ENCODE data around the gene PAX4. TPM values are rescaled to one million over a fixed set of nuclear protein-coding genes. Genes with fewer than 3 reads are reported as not detected.
A peak's percentile ranks its signal among the peaks of the same experiment; 100 is the strongest.

The PAX4 gene, protein sequence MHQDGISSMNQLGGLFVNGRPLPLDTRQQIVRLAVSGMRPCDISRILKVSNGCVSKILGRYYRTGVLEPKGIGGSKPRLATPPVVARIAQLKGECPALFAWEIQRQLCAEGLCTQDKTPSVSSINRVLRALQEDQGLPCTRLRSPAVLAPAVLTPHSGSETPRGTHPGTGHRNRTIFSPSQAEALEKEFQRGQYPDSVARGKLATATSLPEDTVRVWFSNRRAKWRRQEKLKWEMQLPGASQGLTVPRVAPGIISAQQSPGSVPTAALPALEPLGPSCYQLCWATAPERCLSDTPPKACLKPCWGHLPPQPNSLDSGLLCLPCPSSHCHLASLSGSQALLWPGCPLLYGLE
- not detected for total RNA-seq

GRCh38 chr7:127618042-127618441, at the start of gene PAX4:
Gene PAX4 (minus strand): TSS chr7:127618142. CDS start chr7:127615928, 2,214 bp downstream.
- H3K4me3 Mint-ChIP-seq, result no peak within 1 kb of the TSS
- H3K27me3 Mint-ChIP-seq (ENCODE audit: low read depth), result peaks cover 65% of the 10 kb centered on the region
- no peaks in the 10 kb centered on the region for H3K36me3 Mint-ChIP-seq (ENCODE audit: insufficient read depth in 2 of 2)
- no peaks in the 10 kb centered on the region for H3K9me3 Mint-ChIP-seq
- peaks cover 17% of the 10 kb centered on the region for H3K4me1 Mint-ChIP-seq (ENCODE audit: low read depth)
- no peak within 1 kb of the TSS for H3K27ac Mint-ChIP-seq
- ATAC-seq (replicated peaks in 1 of 2) (no peak), DNase-seq (no peak)

DNA sequence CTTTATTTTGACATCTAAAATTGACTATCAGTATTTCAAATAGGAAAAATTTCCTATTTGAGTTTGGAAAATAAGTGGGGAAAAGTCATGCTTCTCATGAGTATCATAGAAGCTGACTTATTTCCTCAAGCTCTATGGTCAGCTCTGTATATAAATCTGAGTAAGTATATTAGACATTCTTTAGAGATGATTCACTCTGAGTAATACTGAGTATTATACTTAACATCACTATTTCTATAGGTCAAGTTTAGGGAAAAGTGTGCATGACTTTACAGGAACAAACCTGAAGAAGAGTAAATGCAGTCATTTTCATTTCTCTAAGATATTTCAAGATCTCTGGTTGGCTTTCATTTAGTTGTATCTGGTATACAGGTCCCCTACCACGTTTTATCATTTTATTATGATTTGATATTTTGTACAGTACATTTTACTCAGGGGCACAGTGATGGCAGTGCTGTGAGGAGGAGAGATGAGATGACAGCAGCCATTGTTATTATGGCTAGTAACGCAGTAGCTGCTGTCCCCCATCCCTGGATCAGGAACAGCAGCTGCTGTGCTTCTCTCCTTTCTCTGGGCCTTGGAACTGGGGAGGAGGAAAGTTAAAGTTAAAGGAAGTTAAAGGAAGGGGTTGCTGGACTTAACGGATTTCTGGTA, 49.2 kb upstream of the PAX4 start:
- Mint-ChIP-seq H3K4me1 (ENCODE audit: low read depth) (peaks cover 57% of the 10 kb centered on the region), H3K4me3 (peak overlapping the region; percentile 72 to 82), H3K27me3 (ENCODE audit: low read depth) (no peaks in the 10 kb centered on the region), H3K9me3 (no peaks in the 10 kb centered on the region), H3K36me3 (ENCODE audit: insufficient read depth in 2 of 2) (peaks cover 7 to 20% of the 10 kb centered on the region in 2 donors), H3K27ac (peak overlapping the region; percentile 98)
- no peak for DNase-seq
- peak; percentile 68 to 84 for ATAC-seq (replicated peaks in 1 of 2)

GRCh38 chr7:127666602-127667001, 48.7 kb upstream of the PAX4 start:
- Mint-ChIP-seq H3K36me3 (ENCODE audit: insufficient read depth in 2 of 2) (peaks cover 7 to 20% of the 10 kb centered on the region in 2 donors), H3K4me3 (peak overlapping the region; percentile 24 to 82), H3K27me3 (ENCODE audit: low read depth) (no peaks in the 10 kb centered on the region), H3K9me3 (no peaks in the 10 kb centered on the region), H3K27ac (peak overlapping the region; percentile 98), H3K4me1 (ENCODE audit: low read depth) (peaks cover 57% of the 10 kb centered on the region)
- no peak for ATAC-seq (replicated peaks in 1 of 2)
- DNase-seq, result no peak

GRCh38 chr7:127665922-127666321, 48.0 kb upstream of the PAX4 start:
- ATAC-seq (replicated peaks in 1 of 2) (no peak), DNase-seq (no peak)
- H3K9me3 Mint-ChIP-seq, result no peaks in the 10 kb centered on the region
- H3K4me1 Mint-ChIP-seq (ENCODE audit: low read depth), result peaks cover 59% of the 10 kb centered on the region
- H3K27ac Mint-ChIP-seq, result peak overlapping the region; percentile 98
- H3K36me3 Mint-ChIP-seq (ENCODE audit: insufficient read depth in 2 of 2), result peaks cover 7 to 21% of the 10 kb centered on the region in 2 donors
- no peaks in the 10 kb centered on the region for H3K27me3 Mint-ChIP-seq (ENCODE audit: low read depth)
- peak overlapping the region in 1 of 2 donors; percentile 82 for H3K4me3 Mint-ChIP-seq

DNA sequence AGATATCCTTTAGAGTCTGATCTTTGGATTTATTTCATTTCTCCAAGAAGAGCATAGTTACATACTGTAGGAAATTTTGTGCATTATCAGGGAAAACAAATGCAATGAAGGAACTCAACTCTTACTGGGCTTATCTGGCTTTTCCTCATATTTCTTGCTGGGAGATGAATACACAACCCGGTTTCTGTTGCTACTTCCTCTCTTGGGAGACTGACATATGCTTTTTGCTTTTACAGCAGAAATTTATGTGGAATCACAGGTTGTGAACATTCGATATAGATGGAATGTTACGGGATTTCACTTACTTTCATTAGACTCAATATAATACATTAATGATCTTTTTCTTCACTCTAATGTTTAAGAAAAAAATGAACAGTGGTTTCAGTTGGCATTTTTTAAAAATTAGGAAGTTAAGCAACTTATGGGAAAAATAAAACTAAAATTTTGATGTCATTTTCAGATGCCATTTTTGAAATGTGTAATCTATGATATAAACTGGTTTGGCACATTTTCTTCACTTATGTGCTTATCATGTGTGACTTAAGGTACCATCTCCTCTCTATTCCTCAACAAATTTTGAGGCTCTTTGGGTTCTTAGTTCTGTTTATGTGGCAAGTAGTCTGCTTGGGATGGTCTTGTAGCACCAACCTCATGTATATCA, 41.2 kb upstream of the PAX4 start:
- DNase-seq (no peak), ATAC-seq (replicated peaks in 1 of 2) (no peak)
- Mint-ChIP-seq H3K4me3 (no peak overlapping the region), H3K36me3 (ENCODE audit: insufficient read depth in 2 of 2) (peaks cover 8 to 37% of the 10 kb centered on the region in 2 donors), H3K9me3 (no peaks in the 10 kb centered on the region), H3K27ac (no peak overlapping the region), H3K27me3 (ENCODE audit: low read depth) (no peaks in the 10 kb centered on the region), H3K4me1 (ENCODE audit: low read depth) (peaks cover 58% of the 10 kb centered on the region)

DNA sequence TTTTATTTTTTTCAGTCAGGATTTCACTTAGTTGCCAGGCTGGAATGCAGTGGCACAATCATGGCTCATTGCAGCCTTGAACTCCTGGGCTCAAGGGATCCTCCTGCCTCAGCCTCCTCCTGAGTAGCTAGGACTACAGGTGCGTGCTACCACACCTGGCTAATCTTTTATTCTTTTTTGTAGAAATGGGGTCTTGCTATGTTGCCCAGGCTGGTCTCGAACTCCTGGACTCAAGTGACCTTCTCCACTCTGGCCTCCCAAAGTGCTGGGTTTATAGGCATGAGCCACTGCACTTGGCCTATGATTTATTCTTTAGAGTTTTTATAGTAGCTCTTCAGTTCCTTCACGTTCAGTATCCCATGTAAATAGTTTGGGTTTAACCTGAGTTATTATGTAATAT, 39.6 kb upstream of the PAX4 start:
- no peak overlapping the region for H3K4me3 Mint-ChIP-seq
- H3K36me3 Mint-ChIP-seq (ENCODE audit: insufficient read depth in 2 of 2), result peaks cover 11 to 43% of the 10 kb centered on the region in 2 donors
- H3K27me3 Mint-ChIP-seq (ENCODE audit: low read depth), result no peaks in the 10 kb centered on the region
- H3K9me3 Mint-ChIP-seq, result no peaks in the 10 kb centered on the region
- ATAC-seq (replicated peaks in 1 of 2) (no peak), DNase-seq (no peak)
- H3K27ac Mint-ChIP-seq, result no peak overlapping the region
- H3K4me1 Mint-ChIP-seq (ENCODE audit: low read depth), result peaks cover 66% of the 10 kb centered on the region

- H3K4me1 Mint-ChIP-seq (ENCODE audit: low read depth), result peaks cover 66% of the 10 kb centered on the region
- ATAC-seq (replicated peaks in 1 of 2) (no peak), DNase-seq (no peak)
- H3K4me3 Mint-ChIP-seq, result peak overlapping the region in 1 of 2 donors; percentile 97
- H3K9me3 Mint-ChIP-seq, result no peaks in the 10 kb centered on the region
- H3K27me3 Mint-ChIP-seq (ENCODE audit: low read depth), result no peaks in the 10 kb centered on the region
- H3K27ac Mint-ChIP-seq, result peak overlapping the region; percentile 26
- peaks cover 12 to 43% of the 10 kb centered on the region in 2 donors for H3K36me3 Mint-ChIP-seq (ENCODE audit: insufficient read depth in 2 of 2)
Measured at GRCh38 chr7:127655720-127656119, 37.8 kb upstream of the PAX4 start.

DNA sequence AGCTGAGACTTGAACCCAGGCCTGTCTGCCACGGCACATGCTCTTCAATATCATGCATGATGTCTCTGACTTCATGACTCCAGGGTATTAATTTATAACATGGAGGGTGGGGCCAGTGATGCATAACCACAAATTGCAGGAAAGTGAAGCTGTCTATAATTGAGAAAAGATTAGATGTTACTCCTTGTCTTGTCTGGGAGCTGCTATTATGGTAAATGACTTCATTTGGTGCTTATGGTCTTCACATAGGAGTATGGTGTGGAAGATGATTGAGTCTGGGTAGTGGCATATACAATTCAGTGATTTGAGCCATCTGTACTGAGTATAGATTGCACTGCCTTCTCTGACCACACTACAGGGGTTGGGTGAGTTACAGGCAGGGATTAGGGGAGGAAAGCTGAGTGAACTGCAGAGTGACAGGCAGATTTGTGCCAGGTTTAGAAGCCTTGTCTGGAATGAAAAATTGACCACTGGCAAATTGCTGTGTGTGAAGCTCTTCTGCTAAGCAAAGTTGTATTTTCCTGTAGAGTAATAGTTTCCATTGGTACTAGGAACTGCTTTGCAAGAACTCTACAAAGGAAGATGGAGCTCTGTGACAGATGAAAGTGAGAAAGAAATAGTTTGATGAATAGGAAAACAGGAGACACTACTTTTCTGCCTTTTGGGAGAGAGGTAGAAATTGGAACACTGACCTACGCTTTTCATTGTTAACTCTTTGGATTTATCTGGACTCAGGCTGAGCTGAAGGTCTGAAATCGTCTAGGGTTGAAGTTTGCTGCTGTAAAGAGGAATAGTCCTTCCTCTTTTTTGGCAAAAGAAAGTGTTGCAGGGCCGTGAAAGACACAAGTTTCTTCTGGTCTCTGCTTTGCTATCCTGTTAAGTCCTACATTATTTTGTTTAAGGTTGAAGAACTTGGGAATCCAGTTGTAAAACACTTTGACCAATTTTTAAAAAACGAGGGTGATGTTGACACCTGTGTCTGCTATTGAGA, 36.8 kb upstream of the PAX4 start:
- peak overlapping the region; percentile 98 for H3K27ac Mint-ChIP-seq
- H3K4me3 Mint-ChIP-seq, result peak overlapping the region in 1 of 2 donors; percentile 97
- no peaks in the 10 kb centered on the region for H3K27me3 Mint-ChIP-seq (ENCODE audit: low read depth)
- ATAC-seq (replicated peaks in 1 of 2) (no peak), DNase-seq (peak; percentile 8 to 9)
- peaks cover 59% of the 10 kb centered on the region for H3K4me1 Mint-ChIP-seq (ENCODE audit: low read depth)
- H3K9me3 Mint-ChIP-seq, result no peaks in the 10 kb centered on the region
- H3K36me3 Mint-ChIP-seq (ENCODE audit: insufficient read depth in 2 of 2), result peaks cover 11 to 39% of the 10 kb centered on the region in 2 donors

- peak overlapping the region; percentile 98 for H3K27ac Mint-ChIP-seq
- H3K36me3 Mint-ChIP-seq (ENCODE audit: insufficient read depth in 2 of 2), result peaks cover 9 to 33% of the 10 kb centered on the region in 2 donors
- no peaks in the 10 kb centered on the region for H3K9me3 Mint-ChIP-seq
- H3K4me3 Mint-ChIP-seq, result peak overlapping the region in 1 of 2 donors; percentile 97
- peaks cover 52% of the 10 kb centered on the region for H3K4me1 Mint-ChIP-seq (ENCODE audit: low read depth)
- DNase-seq (no peak), ATAC-seq (replicated peaks in 1 of 2) (no peak)
- no peaks in the 10 kb centered on the region for H3K27me3 Mint-ChIP-seq (ENCODE audit: low read depth)
Measured at GRCh38 chr7:127653396-127653795, 35.5 kb upstream of the PAX4 start.

- ATAC-seq (replicated peaks in 1 of 2) (peak; percentile 31 to 32), DNase-seq (peak in 1 of 2 donors; percentile 8)
- H3K27ac Mint-ChIP-seq, result peak overlapping the region; percentile 98
- H3K4me1 Mint-ChIP-seq (ENCODE audit: low read depth), result peaks cover 52% of the 10 kb centered on the region
- peaks cover 9 to 30% of the 10 kb centered on the region in 2 donors for H3K36me3 Mint-ChIP-seq (ENCODE audit: insufficient read depth in 2 of 2)
- no peaks in the 10 kb centered on the region for H3K9me3 Mint-ChIP-seq
- H3K27me3 Mint-ChIP-seq (ENCODE audit: low read depth), result no peaks in the 10 kb centered on the region
- H3K4me3 Mint-ChIP-seq, result peak overlapping the region in 1 of 2 donors; percentile 97
Measured at GRCh38 chr7:127652333-127653248, 34.6 kb upstream of the PAX4 start.

DNA sequence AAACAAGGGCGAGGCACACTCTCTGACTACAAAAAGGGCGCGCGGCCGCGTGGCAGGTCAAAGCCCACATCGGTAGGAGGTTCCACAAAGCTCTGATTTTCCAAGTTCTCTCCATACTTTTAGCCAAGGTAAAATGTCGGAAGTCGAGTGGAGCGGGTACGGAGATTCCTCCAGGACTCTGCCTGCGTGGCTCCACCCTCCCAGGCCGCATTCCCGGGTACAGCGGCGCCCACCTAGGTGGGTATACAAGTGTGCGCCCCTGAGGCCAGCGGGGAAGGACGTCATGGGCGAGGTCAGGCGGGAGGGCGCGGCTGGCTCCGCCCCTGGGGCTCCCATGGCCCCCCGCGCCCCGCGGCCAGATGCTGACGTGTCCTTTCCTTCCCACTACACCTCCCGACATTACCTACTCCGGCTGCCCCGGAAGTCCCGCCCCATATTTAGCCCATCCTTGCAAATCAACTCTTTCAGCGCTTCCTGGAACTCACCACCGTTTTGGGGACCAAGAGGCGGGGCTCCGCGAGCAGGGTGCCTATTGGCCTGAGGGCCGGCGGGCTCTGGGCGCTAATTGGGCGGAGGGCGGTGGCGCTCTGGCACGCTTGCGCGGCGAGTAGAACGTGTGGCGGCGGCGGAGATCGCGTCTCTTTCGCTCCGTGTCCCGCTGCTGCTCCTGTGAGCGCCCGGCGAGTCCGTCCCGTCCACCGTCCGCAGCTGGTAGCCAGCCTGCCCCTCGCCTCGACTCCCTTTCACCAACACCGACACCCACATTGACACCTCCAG, 33.8 kb upstream of the PAX4 start, which contains the start of gene SND1:
SND1 (plus strand) TSS at position 639 of the 777 bp plus-strand sequence. CDS start 180 bp downstream, outside the sequence.
- Mint-ChIP-seq H3K27me3 (ENCODE audit: low read depth) (no peaks in the 10 kb centered on the region), H3K27ac (peak within 1 kb of the TSS; percentile 98), H3K4me1 (ENCODE audit: low read depth) (peaks cover 46% of the 10 kb centered on the region), H3K4me3 (peak within 1 kb of the TSS in 1 of 2 donors; percentile 97), H3K36me3 (ENCODE audit: insufficient read depth in 2 of 2) (peaks cover 6 to 28% of the 10 kb centered on the region in 2 donors), H3K9me3 (no peaks in the 10 kb centered on the region)
- peak; percentile 93 to 94 for ATAC-seq (replicated peaks in 1 of 2)
- DNase-seq, result peak; percentile 99 to 100

Data from activated T-cell treated with anti-CD3 and anti-CD28 coated beads, Interleukin-2, amount 50 U/mL, for 72 hours (primary cell).